Gastrocnemius medialis (tissue), 4 donors: ENCODE results near the gene CCDC174.

Experiments used
- CTCF ChIP-seq, 5 experiments: fragments of 450-650 bp in 3 of 5; fragments of 200-600 bp in 2 of 5; sonication (generic) in 2 of 5; IDR thresholded peaks in 4 of 5; conservative IDR thresholded peaks in 1 of 5; 1 replicate in 4 of 5; 2 replicates in 1 of 5; pipeline ENCODE4 v1.5.1; 2016 to 2019; ENCODE audit warnings: antibody characterized with exemption in 5 of 5, mild to moderate bottlenecking in 3 of 5, moderate library complexity in 3 of 5
- POLR2A ChIP-seq, 2 donors: fragments of 450-650 bp; IDR thresholded peaks; one replicate each; pipeline ENCODE4 v1.6.1; 2017; ENCODE audit warnings: antibody characterized with exemption in 2 of 2, mild to moderate bottlenecking in 2 of 2, moderate library complexity in 2 of 2

DNA sequence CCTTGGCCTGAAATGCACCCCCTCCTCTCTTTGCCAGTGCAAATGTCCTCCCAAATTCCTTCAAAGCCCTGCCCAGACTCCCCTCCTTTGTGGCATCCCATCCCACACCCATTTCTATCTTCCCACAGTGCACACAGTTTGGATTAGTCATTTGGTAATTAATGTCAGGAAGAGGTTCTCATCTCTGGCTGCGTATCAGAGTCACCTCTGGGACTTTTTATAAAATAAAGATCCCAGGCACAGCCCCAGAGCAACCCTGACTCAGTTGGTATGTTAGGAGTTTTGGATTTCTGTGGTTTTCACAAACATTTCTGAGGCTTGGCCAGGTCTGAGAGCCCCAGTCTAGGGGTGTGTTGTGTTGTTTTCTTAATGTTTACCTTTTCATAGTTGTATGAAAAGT lies 65.0 kb downstream of the CCDC174 start:
- TF ChIP-seq CTCF (IDR thresholded peaks at IDR 0.05 in 4 of 5, conservative IDR thresholded peaks at IDR 0.05 in 1 of 5) (no peak), POLR2A (IDR thresholded peaks at IDR 0.05) (no peak)
